GM12891 (cell line): ENCODE measurements around the gene NELFB.

Experiments used
- DNase-seq: peaks from one replicate; pipeline ENCODE4 v3.0.0; 2011; ENCODE audit warnings: low spot score; ENCODE audit not compliant: insufficient read length
- FAIRE-seq: peaks from 2 replicates; lab custom pipeline; 2011; peaks lifted over from hg19 to GRCh38; lab: Jason Lieb, UNC
- PAX5 ChIP-seq: IDR thresholded peaks from 2 replicates; pipeline ENCODE4 v1.6.1; 2011; ENCODE audit warnings: low read length, moderate library complexity, mild to moderate bottlenecking; ENCODE audit not compliant: insufficient read depth, severe bottlenecking
- POLR2A ChIP-seq: IDR thresholded peaks from 2 replicates; pipeline ENCODE4 v1.6.1; 2011; ENCODE audit warnings: low read depth, low read length, control low read depth
- POLR2AphosphoS5 ChIP-seq: IDR thresholded peaks from 2 replicates; pipeline ENCODE4 v1.6.1; 2011; ENCODE audit warnings: low read depth, low read length, control low read depth
- POU2F2 ChIP-seq: IDR thresholded peaks from 2 replicates; pipeline ENCODE4 v1.6.1; 2011; ENCODE audit warnings: low read depth, mild to moderate bottlenecking, control low read depth, low read length, moderate library complexity
- SPI1 ChIP-seq: IDR thresholded peaks from 2 replicates; pipeline ENCODE4 v1.6.1; 2011; ENCODE audit warnings: low read depth, low read length, control low read depth
- TAF1 ChIP-seq: IDR thresholded peaks from 2 replicates; pipeline ENCODE4 v1.6.1; 2011; ENCODE audit warnings: low read depth, low read length, control low read depth

Gene NELFB

DNA sequence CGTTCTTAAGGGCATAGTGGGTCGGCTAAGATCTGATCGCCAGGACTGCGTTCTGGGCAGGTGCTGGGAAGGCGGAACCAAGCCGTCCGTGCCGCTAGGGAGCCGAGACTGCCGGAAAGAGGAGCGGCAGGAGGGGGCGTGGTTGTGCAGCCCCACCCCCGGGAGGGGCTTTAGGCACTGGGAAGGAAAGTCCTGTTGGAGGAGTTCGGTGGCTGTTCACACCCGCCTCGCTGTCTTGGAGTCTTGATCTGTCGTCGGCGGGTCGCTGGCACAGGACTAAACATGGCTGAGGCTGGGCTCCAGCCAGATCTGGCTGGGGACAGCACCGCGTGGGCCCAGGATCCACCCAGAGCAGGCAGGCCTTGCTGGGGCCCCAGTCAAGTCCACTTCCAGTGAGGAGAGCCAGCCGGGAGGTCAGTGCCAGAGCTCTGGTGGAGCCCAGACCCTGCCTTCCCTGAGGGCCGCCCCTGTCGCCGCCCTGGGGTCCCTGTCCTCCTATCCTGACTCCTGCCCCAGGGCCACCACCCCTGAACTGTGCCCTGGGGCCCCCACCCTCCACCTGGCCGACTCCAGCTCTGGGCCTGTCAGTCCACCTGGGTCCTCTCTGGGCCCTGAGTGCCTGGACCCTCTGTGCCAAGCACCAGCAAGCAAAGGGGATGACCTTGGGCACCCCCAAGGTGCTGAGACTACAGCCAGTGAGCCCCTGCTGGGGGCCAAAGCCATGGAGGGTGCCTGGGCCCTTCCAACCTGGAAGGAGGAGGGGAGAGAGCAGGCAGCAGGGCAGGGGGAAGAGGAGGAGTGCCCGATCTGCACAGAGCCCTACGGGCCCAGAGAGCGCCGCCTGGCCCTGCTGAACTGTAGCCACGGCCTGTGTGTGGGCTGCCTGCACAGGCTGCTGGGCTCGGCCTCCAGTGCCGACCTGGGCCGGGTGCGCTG, 37.6 kb upstream of the NELFB start:
- TF ChIP-seq POU2F2 (no peak), POLR2A (no peak), POLR2AphosphoS5 (no peak), TAF1 (no peak), PAX5 (no peak), SPI1 (no peak)
- no peak for FAIRE-seq
- no peak for DNase-seq

DNA sequence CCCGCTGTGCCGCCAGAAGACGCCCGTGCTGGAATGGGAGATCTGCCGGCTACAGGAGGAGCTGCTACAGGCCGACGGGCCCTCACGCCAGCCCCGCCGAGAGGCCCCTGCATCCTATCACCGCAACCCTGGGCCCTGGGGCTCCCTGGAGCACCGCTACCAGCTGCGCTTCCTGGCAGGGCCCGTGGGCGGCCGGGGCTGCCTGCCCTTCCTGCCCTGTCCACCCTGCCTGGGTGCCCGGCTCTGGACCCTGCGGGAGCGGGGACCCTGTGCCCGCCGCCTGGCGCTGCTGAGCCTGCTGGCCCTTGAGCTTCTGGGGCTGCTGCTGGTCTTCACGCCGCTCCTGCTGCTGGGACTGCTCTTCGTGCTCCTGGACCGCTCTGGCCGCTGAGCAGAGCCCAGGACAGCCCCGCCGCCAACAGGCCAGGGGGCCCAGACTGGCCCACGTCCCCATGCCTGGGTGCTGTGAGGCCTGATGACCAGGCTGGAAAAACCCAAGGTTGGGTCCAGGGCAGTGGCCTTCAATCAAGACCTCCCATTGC, 36.8 kb upstream of the NELFB start:
- TF ChIP-seq PAX5 (no peak), POU2F2 (no peak), POLR2AphosphoS5 (no peak), POLR2A (no peak), TAF1 (no peak), SPI1 (no peak)
- FAIRE-seq (no peak), DNase-seq (no peak)

DNA sequence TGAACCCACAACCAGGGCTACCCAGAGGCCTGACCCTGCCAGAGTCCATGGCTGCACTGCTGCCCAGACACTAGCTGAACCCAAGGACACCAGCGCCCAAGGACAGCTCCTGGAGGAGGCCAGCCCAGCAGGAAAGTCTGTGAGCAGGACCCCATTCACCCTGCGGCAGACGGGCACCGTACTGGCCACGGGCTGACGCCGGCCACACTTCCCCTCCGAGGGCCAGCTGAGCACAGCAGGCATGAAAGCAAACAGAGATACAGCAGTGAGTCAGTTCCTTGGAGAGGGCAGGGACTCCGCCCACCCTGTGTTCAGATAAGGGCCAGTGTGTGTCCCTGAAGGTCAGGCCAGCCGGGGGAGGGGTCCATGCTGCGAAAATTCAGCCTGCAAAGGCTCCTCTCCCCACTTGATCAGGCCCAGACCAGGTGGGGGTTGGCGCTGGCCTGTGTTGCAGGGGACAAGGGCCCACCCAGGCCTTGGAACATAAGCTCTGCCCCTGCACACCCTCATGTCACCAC, 36.3 kb upstream of the NELFB start:
- TF ChIP-seq TAF1 (no peak), POLR2AphosphoS5 (no peak), POU2F2 (no peak), POLR2A (no peak), PAX5 (no peak), SPI1 (no peak)
- FAIRE-seq (no peak), DNase-seq (no peak)

DNA sequence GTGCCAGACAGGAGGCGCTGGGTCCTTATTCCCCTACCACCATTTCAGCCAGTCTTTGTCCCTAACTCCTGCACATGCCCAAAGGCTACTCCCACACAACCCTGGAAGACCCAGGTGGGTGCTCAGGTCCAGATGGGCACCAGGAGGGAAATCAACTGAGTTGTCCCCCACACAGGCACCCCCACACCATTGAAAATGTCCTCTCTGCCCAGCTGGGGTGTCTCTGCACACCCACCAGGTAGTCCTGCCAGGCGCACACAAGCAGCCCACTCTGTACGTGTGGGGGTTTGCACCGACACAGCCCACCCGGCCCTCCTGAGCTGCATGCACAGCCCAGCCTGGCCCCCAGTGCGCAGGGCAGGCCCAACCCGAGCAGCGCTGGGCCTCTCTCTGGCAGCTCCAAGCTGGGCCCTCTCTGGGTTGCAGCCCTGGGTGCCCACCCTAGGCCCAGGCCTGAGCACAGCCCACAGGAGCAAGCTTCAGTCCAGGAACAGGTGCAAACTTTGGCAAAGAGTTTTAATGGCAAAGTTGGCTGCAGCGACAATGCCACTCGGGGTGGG, 35.3 kb upstream of the NELFB start:
- FAIRE-seq (no peak), DNase-seq (no peak)
- TF ChIP-seq POLR2AphosphoS5 (no peak), TAF1 (no peak), POU2F2 (no peak), POLR2A (no peak), SPI1 (no peak), PAX5 (no peak)

DNA sequence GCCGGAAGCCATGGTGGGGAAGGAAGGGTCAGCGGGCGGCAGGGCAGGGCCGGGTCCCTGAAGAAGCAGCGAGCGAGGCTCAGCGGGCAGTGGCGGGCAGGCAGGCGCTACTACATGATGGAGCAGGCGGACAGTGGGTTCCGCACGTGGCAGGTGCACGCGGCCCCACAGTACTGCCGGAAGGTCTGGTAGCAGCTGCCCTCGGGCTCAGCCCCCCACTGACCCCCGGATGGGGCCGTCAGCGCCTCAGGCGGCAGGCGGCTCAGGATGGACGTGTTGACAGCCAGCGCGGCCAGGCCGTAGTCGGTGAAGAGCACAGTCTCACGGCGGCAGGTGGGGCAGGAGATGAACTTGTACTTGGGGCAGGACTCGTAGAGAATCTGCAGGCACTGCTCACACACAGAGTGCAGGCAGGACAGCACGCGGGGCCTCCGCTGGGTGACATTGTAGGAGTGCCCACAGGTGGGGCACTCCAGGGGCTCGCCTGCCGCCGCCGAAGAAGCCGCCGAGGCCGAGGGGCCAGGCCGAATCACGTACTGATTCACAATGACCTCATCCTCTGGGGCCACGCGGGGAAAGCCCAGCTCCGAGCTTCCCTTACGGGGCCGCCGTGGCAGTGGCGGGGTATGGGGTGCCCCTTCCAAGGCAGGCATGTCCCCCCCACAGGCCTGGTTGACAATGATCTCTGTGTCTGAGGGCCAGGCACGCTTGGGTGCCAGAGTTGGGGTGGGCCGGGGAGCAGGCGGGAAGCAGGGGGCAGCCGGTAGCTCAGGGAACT, 34.6 kb upstream of the NELFB start:
- DNase-seq (no peak), FAIRE-seq (no peak)
- TF ChIP-seq POU2F2 (no peak), POLR2AphosphoS5 (no peak), TAF1 (no peak), SPI1 (no peak), PAX5 (no peak), POLR2A (no peak)

DNA sequence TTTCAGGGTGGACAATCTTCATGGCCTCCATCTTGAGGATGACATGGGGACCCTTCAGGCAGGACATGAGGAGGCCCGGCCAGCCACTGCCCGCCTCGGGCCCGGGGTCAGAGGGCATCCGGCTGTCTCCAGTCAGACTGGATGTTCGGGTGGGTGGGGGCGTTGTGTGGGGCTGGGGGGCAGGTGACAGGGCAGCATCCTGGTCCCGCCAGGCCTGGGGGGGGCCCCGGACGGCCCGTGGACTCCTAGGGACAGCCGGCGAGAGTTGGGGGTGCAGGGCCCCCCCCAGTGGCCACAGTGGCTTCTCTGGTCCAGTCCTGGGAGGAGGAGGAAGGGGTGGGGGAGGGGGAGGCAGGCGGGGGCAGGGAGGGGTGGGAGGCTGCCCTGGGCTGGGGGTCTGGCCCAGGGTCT, 34.0 kb upstream of the NELFB start:
- DNase-seq (no peak), FAIRE-seq (no peak)
- TF ChIP-seq PAX5 (no peak), POLR2AphosphoS5 (no peak), POLR2A (no peak), SPI1 (no peak), POU2F2 (no peak), TAF1 (no peak)

DNA sequence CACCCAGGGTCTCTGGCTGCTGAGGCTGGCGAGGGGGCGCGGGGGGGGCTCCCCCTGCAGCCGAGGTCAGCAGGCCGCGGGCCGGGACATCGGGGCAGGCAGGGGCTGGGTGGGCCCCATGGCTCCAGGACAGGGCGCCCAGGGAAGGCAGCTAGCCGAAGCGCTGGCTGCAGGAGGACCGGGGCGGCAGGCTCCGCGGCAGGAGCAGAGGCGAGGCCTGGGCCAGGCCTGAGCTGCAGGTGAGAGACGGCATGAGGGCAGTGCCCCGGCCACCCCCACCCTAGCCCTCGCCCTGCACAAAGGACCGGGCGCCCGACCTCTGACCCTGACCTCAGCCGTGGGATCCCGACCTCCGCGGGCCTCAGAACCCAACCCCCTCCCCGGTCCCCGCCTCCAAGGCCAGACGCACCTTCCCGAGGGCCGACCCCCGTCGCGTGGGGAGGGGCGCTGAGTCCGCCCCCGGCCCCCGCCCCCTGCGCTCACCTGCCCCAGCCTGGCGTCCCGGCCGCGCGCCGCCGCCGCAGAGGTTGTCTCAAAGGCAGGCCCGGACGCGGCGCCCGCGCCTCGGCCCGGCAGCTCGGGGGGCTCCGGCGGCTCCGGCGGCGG, 33.5 kb upstream of the NELFB start:
- TF ChIP-seq POU2F2 = no peak
- no peak for TF ChIP-seq SPI1
- no peak for TF ChIP-seq PAX5
- TF ChIP-seq TAF1 = no peak
- TF ChIP-seq POLR2A = no peak
- no peak for TF ChIP-seq POLR2AphosphoS5
- DNase-seq (no peak), FAIRE-seq (no peak)

DNA sequence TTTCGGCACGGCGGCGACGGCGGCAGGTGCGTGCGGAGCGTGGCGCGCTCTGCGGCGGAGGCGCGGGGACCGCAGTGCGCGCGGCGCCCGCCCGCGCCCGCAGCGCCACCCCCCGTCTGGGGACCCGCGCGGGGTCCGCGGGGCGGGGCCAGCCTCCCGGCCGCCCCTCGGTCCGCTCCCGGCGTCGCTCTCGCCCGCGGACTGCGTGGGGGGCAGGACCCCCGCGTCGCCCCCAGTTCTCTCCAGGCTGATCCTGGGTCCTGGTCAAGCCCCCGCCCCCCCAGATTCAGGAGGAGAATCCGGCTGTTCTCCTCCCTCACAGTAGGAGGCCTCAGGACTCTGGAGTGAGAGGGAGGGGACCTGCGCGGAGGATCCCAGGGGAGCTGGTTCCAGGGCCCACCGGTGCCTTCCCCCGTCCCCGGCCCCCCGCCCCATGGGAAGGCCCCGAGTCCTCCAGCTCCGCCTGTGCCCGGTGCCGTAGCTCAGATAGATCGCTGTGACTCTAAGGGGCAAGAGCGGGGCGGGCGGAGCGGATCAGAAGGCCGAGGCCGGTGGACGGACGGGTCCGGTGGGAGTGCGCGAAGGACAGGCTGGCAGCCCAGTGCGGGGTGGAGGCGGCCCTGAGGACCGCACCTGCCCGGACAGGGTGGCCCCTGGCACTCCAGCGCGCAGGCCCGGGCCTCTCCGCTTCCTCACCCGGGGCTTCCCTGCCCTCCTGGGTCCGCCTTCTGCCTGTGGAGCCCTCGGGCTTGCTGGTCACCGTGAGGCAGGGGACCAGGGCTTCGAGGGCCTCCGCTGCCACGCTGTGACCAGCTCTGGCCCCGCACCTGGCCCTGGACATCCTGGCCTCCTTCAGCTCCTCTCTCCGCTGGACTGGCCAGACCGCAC, 32.7 kb upstream of the NELFB start, which contains the start of gene RNF208:
RNF208 (minus strand) TSS at position 51 of the 888 bp plus-strand sequence. CDS start 1,028 bp downstream, outside the sequence.
- DNase-seq (no peak), FAIRE-seq (peak; percentile 81)
- TF ChIP-seq POLR2AphosphoS5 (no peak), SPI1 (no peak), PAX5 (no peak), TAF1 (no peak), POU2F2 (no peak), POLR2A (no peak)
